Spinal cord (tissue), 10 donors: ENCODE measurements around the gene MAML2. TPM values are rescaled to one million over a fixed set of nuclear protein-coding genes. Genes with fewer than 3 reads are reported as not detected.

Source experiments
- DNase-seq, 6 donors: peaks; one replicate each; pipeline versions ENCODE4 v3.0.0 to v3.0.0-alpha.2; 2013 to 2015; ENCODE audit warnings: low spot score in 6 of 6, low read depth in 4 of 6
- H3K27ac ChIP-seq: one replicate; pipeline ENCODE4 v1.5.1; 2013; ENCODE audit warnings: low read depth, low read length, control low read depth
- H3K27me3 ChIP-seq: one replicate; pipeline ENCODE4 v1.6.1; 2013; ENCODE audit warnings: low read length; ENCODE audit not compliant: control insufficient read depth, insufficient read depth
- H3K36me3 ChIP-seq: one replicate; pipeline ENCODE4 v1.6.1; 2013; ENCODE audit warnings: low read length; ENCODE audit not compliant: control insufficient read depth, insufficient read depth
- H3K4me1 ChIP-seq: one replicate; pipeline ENCODE4 v1.6.1; 2013; ENCODE audit warnings: low read length; ENCODE audit not compliant: control insufficient read depth, insufficient read depth
- H3K4me3 ChIP-seq: one replicate; pipeline ENCODE4 v1.5.1; 2013; ENCODE audit warnings: low read depth, low read length, control low read depth
- H3K9me3 ChIP-seq: one replicate; pipeline ENCODE4 v1.6.1; 2013; ENCODE audit warnings: low read length; ENCODE audit not compliant: control insufficient read depth, insufficient read depth
- WGBS: methylation state at CpG from one replicate; pipeline ENCODE4 v1.1.5; 2013; ENCODE audit warnings: missing lambda C conversion rate; ENCODE audit not compliant: insufficient coverage; 5-methylcytosine and 5-hydroxymethylcytosine counted together
- polyA plus RNA-seq, 2 donors: library from polyadenylated mRNA; unstranded; fragments of 120-200 nt; gene quantifications; one replicate each; pipeline ENCODE4 v1.2.1, GENCODE V29; 2013; ENCODE audit not compliant: insufficient read length in 2 of 2
- total RNA-seq, 2 donors: library from RNA; depleted of rRNA in 1 of 2; stranded (reverse); fragments of 120-200 nt in 1 of 2; fragments of >200 nt in 1 of 2; gene quantifications; one replicate each; pipeline versions ENCODE4 v1.2.3 to v1.2.4, GENCODE V29; 2013 to 2014
- donor health status: healthy.

The MAML2 gene
- total and polyA plus RNA-seq, 4 donors = 16.7 to 25.5 (median 18.7) TPM

GRCh38 chr11:96004862-96005261, 338.1 kb downstream of the MAML2 start:
- no peaks in the 10 kb centered on the region for H3K27me3 ChIP-seq
- DNase-seq = no peak
- H3K27ac ChIP-seq = no peak overlapping the region
- H3K4me1 ChIP-seq = peaks cover 4% of the 10 kb centered on the region
- no CpG with 5 or more reads among the region's 1 CpG for WGBS
- no peaks in the 10 kb centered on the region for H3K9me3 ChIP-seq
- H3K36me3 ChIP-seq = no peaks in the 10 kb centered on the region
- no peak overlapping the region for H3K4me3 ChIP-seq

- Histone ChIP-seq H3K27ac (no peak overlapping the region), H3K27me3 (no peaks in the 10 kb centered on the region), H3K4me1 (peaks cover 4% of the 10 kb centered on the region), H3K4me3 (no peak overlapping the region), H3K9me3 (no peaks in the 10 kb centered on the region), H3K36me3 (no peaks in the 10 kb centered on the region)
- no peak for DNase-seq
- 100% methylated on average over 1 of the region's 1 CpG for WGBS
Measured at GRCh38 chr11:96002754-96003290, 340.2 kb downstream of the MAML2 start.

- DNase-seq = no peak
- H3K27ac ChIP-seq = no peak overlapping the region
- no peaks in the 10 kb centered on the region for H3K27me3 ChIP-seq
- H3K4me1 ChIP-seq = peaks cover 4% of the 10 kb centered on the region
- no peak overlapping the region for H3K4me3 ChIP-seq
- no peaks in the 10 kb centered on the region for H3K9me3 ChIP-seq
- 96% methylated on average over 2 of the region's 2 CpGs for WGBS
- no peaks in the 10 kb centered on the region for H3K36me3 ChIP-seq
Measured at GRCh38 chr11:96002339-96002738, 340.7 kb downstream of the MAML2 start.

GRCh38 chr11:96001037-96001436, 342.0 kb downstream of the MAML2 start:
- H3K9me3 ChIP-seq = no peaks in the 10 kb centered on the region
- DNase-seq = peak in 2 of 6 donors; percentile 56 to 70
- peak overlapping the region; percentile 29 for H3K27ac ChIP-seq
- peaks cover 4% of the 10 kb centered on the region for H3K4me1 ChIP-seq
- H3K4me3 ChIP-seq = no peak overlapping the region
- WGBS = 49% methylated on average over 4 of the region's 5 CpGs
- no peaks in the 10 kb centered on the region for H3K36me3 ChIP-seq
- no peaks in the 10 kb centered on the region for H3K27me3 ChIP-seq

- H3K4me1 ChIP-seq = peaks cover 4% of the 10 kb centered on the region
- no peaks in the 10 kb centered on the region for H3K27me3 ChIP-seq
- 27% methylated on average over 5 of the region's 8 CpGs for WGBS
- no peaks in the 10 kb centered on the region for H3K9me3 ChIP-seq
- no peak overlapping the region for H3K4me3 ChIP-seq
- no peaks in the 10 kb centered on the region for H3K36me3 ChIP-seq
- peak overlapping the region; percentile 41 for H3K27ac ChIP-seq
- peak in 4 of 6 donors; percentile 54 to 85 (median 64) for DNase-seq
Measured at GRCh38 chr11:95999711-96000406, 343.1 kb downstream of the MAML2 start.

GRCh38 chr11:95996621-95997235, 346.3 kb downstream of the MAML2 start:
- peaks cover 4% of the 10 kb centered on the region for H3K4me1 ChIP-seq
- no peak overlapping the region for H3K4me3 ChIP-seq
- DNase-seq = no peak
- H3K36me3 ChIP-seq = no peaks in the 10 kb centered on the region
- no peaks in the 10 kb centered on the region for H3K27me3 ChIP-seq
- no CpG with 5 or more reads among the region's 4 CpGs for WGBS
- no peaks in the 10 kb centered on the region for H3K9me3 ChIP-seq
- no peak overlapping the region for H3K27ac ChIP-seq

- no peak overlapping the region for H3K27ac ChIP-seq
- H3K27me3 ChIP-seq = no peaks in the 10 kb centered on the region
- DNase-seq = no peak
- WGBS = 83% methylated on average over 4 of the region's 4 CpGs
- H3K9me3 ChIP-seq = no peaks in the 10 kb centered on the region
- no peak overlapping the region for H3K4me3 ChIP-seq
- H3K36me3 ChIP-seq = no peaks in the 10 kb centered on the region
- H3K4me1 ChIP-seq = peaks cover under 1% of the 10 kb centered on the region
Measured at GRCh38 chr11:95994329-95994728, 348.7 kb downstream of the MAML2 start.

GRCh38 chr11:95993438-95994298, 349.3 kb downstream of the MAML2 start:
- WGBS = 64% methylated on average over 5 of the region's 10 CpGs
- Histone ChIP-seq H3K4me1 (peaks cover 3% of the 10 kb centered on the region), H3K9me3 (no peaks in the 10 kb centered on the region), H3K4me3 (no peak overlapping the region), H3K36me3 (no peaks in the 10 kb centered on the region), H3K27me3 (no peaks in the 10 kb centered on the region), H3K27ac (no peak overlapping the region)
- DNase-seq = no peak

- Histone ChIP-seq H3K4me3 (no peak overlapping the region), H3K36me3 (no peaks in the 10 kb centered on the region), H3K27me3 (no peaks in the 10 kb centered on the region), H3K4me1 (peaks cover 3% of the 10 kb centered on the region), H3K27ac (no peak overlapping the region), H3K9me3 (no peaks in the 10 kb centered on the region)
- WGBS = no CpG with 5 or more reads among the region's 1 CpG
- peak in 1 of 6 donors; percentile 29 for DNase-seq
Measured at GRCh38 chr11:95991545-95991944, 351.4 kb downstream of the MAML2 start.
